ENCODE results near the gene CFAP119.

- no peak for TF ChIP-seq CTCF (conservative IDR thresholded peaks at IDR 0.05; ENCODE audit: low read depth, low read length)
- TF ChIP-seq EZH2 (IDR thresholded peaks at IDR 0.05; ENCODE audit: borderline replicate concordance, low read depth, low read length, poor library complexity, severe bottlenecking) = no peak
These were observed 41.2 kb downstream of the CFAP119 start for GRCh38 chr16:30720694-30721093.
